SK-N-MC (cell line): ENCODE measurements around the gene SLC9C1.
"Not testable (repeated sequence)": the region's sequence is repeated elsewhere in the genome, so short reads cannot be mapped to it uniquely, and the experiment has no call there.

Experiments
- DNase-seq: peaks from one replicate; pipeline ENCODE4 v3.0.0-alpha.2; 2011; ENCODE audit warnings: low read depth, low spot score
- H3K27ac ChIP-seq: fragments of 200-600 bp; sonication (generic); 2 replicates; pipeline ENCODE4 v1.5.1; 2016; ENCODE audit warnings: mixed run types
- H3K36me3 ChIP-seq: fragments of 200-600 bp; sonication (generic); 2 replicates; pipeline ENCODE4 v1.6.1; 2017; ENCODE audit warnings: antibody characterized with exemption, low read length, mixed read lengths; ENCODE audit not compliant: insufficient read depth
- H3K4me3 ChIP-seq: fragments of 200-600 bp; sonication (generic); 2 replicates; pipeline ENCODE4 v1.5.1; 2016
- H3K9ac ChIP-seq: fragments of 200-600 bp; sonication (generic); 2 replicates; pipeline ENCODE4 v1.8.0; 2017; ENCODE audit warnings: mixed run types, mixed read lengths; ENCODE audit not compliant: insufficient read length
- H3K9me3 ChIP-seq: fragments of 200-600 bp; sonication (generic); 2 replicates; pipeline ENCODE4 v1.6.1; 2017; ENCODE audit warnings: low read depth, mild to moderate bottlenecking, antibody characterized with exemption, low read length, moderate library complexity, mixed read lengths
- EZH2 ChIP-seq: fragments of 200-600 bp; sonication (generic); IDR thresholded peaks from one replicate; pipeline ENCODE4 v1.6.1; 2017; ENCODE audit warnings: antibody characterized with exemption
- FOXP2 ChIP-seq: optimal IDR thresholded peaks from 2 replicates; pipeline ENCODE3; 2011; ENCODE audit warnings: mild to moderate bottlenecking, moderate library complexity; ENCODE audit not compliant: insufficient read depth; ENCODE audit errors: extremely low read length, control extremely low read depth
- POLR2AphosphoS5 ChIP-seq: IDR thresholded peaks from 2 replicates; pipeline ENCODE4 v1.6.1; 2012; ENCODE audit warnings: mild to moderate bottlenecking, low read depth, low read length, borderline replicate concordance

Gene SLC9C1

GRCh38 chr3:112187300-112187699, 106.7 kb downstream of the SLC9C1 start:
- no peak for TF ChIP-seq POLR2AphosphoS5
- no peak for TF ChIP-seq FOXP2
- no peak for TF ChIP-seq EZH2
- no peak for DNase-seq
- Histone ChIP-seq H3K27ac (no peak overlapping the region), H3K9me3 (no peaks in the 10 kb centered on the region), H3K4me3 (no peak overlapping the region), H3K36me3 (no peaks in the 10 kb centered on the region), H3K9ac (no peak overlapping the region)

GRCh38 chr3:112185423-112186035, 108.5 kb downstream of the SLC9C1 start:
- not testable (repeated sequence) for H3K9ac ChIP-seq, H3K36me3 ChIP-seq, H3K9me3 ChIP-seq, H3K27ac ChIP-seq, H3K4me3 ChIP-seq, DNase-seq

GRCh38 chr3:112175646-112176045, 118.4 kb downstream of the SLC9C1 start:
- TF ChIP-seq FOXP2 (no peak), EZH2 (no peak), POLR2AphosphoS5 (no peak)
- H3K9ac ChIP-seq, result no peak overlapping the region
- no peak overlapping the region for H3K4me3 ChIP-seq
- no peak for DNase-seq
- no peaks in the 10 kb centered on the region for H3K9me3 ChIP-seq
- H3K27ac ChIP-seq, result no peak overlapping the region
- no peaks in the 10 kb centered on the region for H3K36me3 ChIP-seq

GRCh38 chr3:112175037-112175436, 119.0 kb downstream of the SLC9C1 start:
- Histone ChIP-seq H3K4me3 (no peak overlapping the region), H3K36me3 (no peaks in the 10 kb centered on the region), H3K9me3 (no peaks in the 10 kb centered on the region), H3K9ac (no peak overlapping the region), H3K27ac (no peak overlapping the region)
- no peak for TF ChIP-seq POLR2AphosphoS5
- no peak for TF ChIP-seq EZH2
- DNase-seq, result no peak

GRCh38 chr3:112171144-112171543, 122.9 kb downstream of the SLC9C1 start:
- H3K9me3 ChIP-seq, result no peaks in the 10 kb centered on the region
- H3K4me3 ChIP-seq, result no peak overlapping the region
- TF ChIP-seq FOXP2 (no peak), POLR2AphosphoS5 (no peak), EZH2 (no peak)
- no peaks in the 10 kb centered on the region for H3K36me3 ChIP-seq
- DNase-seq, result no peak
- H3K9ac ChIP-seq, result no peak overlapping the region
- H3K27ac ChIP-seq, result no peak overlapping the region

DNA sequence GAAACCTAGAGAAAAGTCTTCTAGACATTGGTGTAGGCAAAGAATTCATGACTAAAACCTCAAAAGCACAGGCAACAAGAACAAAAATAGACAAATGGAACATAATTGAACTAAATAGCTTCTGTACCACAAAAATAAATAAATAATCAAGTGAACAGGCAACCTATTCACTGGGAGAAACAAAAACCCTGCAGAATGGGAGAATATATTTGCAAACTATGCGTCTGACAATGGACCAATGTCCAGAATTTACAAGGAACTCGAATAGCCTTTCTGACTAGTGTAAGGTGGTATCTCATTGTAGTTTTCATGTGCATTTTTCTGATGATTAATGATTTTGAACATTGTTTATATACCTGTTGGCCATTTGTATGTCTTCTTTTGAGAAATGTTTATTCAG, 124.0 kb downstream of the SLC9C1 start:
- no peak overlapping the region for H3K27ac ChIP-seq

GRCh38 chr3:112167758-112168157, 126.3 kb downstream of the SLC9C1 start:
- Histone ChIP-seq H3K36me3 (no peaks in the 10 kb centered on the region), H3K4me3 (no peak overlapping the region), H3K27ac (no peak overlapping the region), H3K9ac (no peak overlapping the region), H3K9me3 (no peaks in the 10 kb centered on the region)
- DNase-seq, result no peak
- TF ChIP-seq POLR2AphosphoS5, result no peak
- no peak for TF ChIP-seq EZH2
- TF ChIP-seq FOXP2, result no peak

More for the DNA sequence above, 124.0 kb downstream of the SLC9C1 start:
- no peak overlapping the region for H3K4me3 ChIP-seq
- no peak overlapping the region for H3K9ac ChIP-seq
- H3K9me3 ChIP-seq, result no peaks in the 10 kb centered on the region
- DNase-seq, result no peak
- no peaks in the 10 kb centered on the region for H3K36me3 ChIP-seq
- TF ChIP-seq EZH2 (no peak), FOXP2 (no peak), POLR2AphosphoS5 (no peak)

GRCh38 chr3:112149136-112149535, 144.9 kb downstream of the SLC9C1 start:
- no peaks in the 10 kb centered on the region for H3K36me3 ChIP-seq
- TF ChIP-seq EZH2 (no peak), POLR2AphosphoS5 (no peak), FOXP2 (no peak)
- no peak overlapping the region for H3K27ac ChIP-seq
- H3K9ac ChIP-seq, result no peak overlapping the region
- no peak overlapping the region for H3K4me3 ChIP-seq
- DNase-seq, result no peak
- no peaks in the 10 kb centered on the region for H3K9me3 ChIP-seq

DNA sequence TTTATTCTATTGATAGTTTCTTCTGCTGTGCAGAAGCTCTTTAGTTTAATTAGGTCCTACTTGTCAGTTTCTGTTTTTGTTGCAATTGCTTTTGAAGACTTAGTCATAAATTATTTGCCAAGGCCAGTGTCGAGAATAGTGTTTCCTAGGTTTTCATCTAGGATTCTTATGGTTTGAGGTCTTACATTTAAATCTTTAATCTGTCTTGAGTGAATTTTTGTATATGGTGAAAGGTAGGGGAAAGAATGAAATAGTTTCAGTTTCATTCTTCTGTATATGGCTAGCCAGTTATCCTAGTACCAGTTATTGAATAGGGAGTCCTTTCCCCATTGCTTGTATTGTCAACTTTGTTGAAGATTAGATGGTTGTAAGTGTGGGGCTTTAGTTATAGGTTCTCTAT, 150.3 kb downstream of the SLC9C1 start:
- TF ChIP-seq FOXP2 (no peak), POLR2AphosphoS5 (no peak), EZH2 (no peak)
- DNase-seq, result no peak
- Histone ChIP-seq H3K9ac (no peak overlapping the region), H3K27ac (no peak overlapping the region), H3K36me3 (no peaks in the 10 kb centered on the region), H3K9me3 (no peaks in the 10 kb centered on the region), H3K4me3 (no peak overlapping the region)

- no peaks in the 10 kb centered on the region for H3K36me3 ChIP-seq
Observed at GRCh38 chr3:112143251-112143650, 150.8 kb downstream of the SLC9C1 start.

More at GRCh38 chr3:112143251-112143650, 150.8 kb downstream of the SLC9C1 start:
- no peak for TF ChIP-seq POLR2AphosphoS5
- TF ChIP-seq EZH2, result no peak
- no peak for TF ChIP-seq FOXP2
- no peak overlapping the region for H3K27ac ChIP-seq
- no peaks in the 10 kb centered on the region for H3K9me3 ChIP-seq
- no peak overlapping the region for H3K9ac ChIP-seq
- DNase-seq, result no peak
- H3K4me3 ChIP-seq, result no peak overlapping the region
